PC-3 (cell line): ENCODE data around the gene NTM. TPM values are rescaled to one million over a fixed set of nuclear protein-coding genes. Genes with fewer than 3 reads are reported as not detected.

Source experiments
- ATAC-seq: fragments of 200-7000 bp; cut with Tn5 transposase; 2 replicates; pipeline ENCODE4 v1.9.1; 2020; ENCODE audit warnings: mild to moderate bottlenecking, moderate library complexity
- BruUV-seq: library from RNA; stranded (reverse); fragments of 400-500 nt; replicated peaks from 2 replicates; lab custom pipeline; 2021; lab: Mats Ljungman, UMichigan
- CTCF ChIA-PET: fragments of 300-600 bp; sonication (Branson Sonifier 250); formaldehyde crosslinking; loops from one replicate; lab custom pipeline; 2022; ENCODE audit warnings: antibody characterized with exemption; lab: Charles Lee
- POLR2A ChIA-PET: fragments of 300-600 bp; sonication (Branson Sonifier 250); formaldehyde crosslinking; loops from one replicate; lab custom pipeline; 2022; ENCODE audit warnings: antibody characterized with exemption; ENCODE audit not compliant: unreplicated experiment; lab: Charles Lee
- DNase-seq: peaks from one replicate; pipeline ENCODE4 v3.0.0-alpha.2; 2015
- H2AFZ ChIP-seq: fragments of 300-600 bp; sonication (generic); 2 replicates; pipeline ENCODE4 v1.6.0; 2016; ENCODE audit warnings: antibody characterized with exemption, low read length
- H3F3A ChIP-seq: fragments of 300-600 bp; sonication (generic); one replicate; pipeline ENCODE4 v1.6.0; 2017; ENCODE audit warnings: antibody characterized with exemption, low read length, control low read depth, mild to moderate bottlenecking; ENCODE audit not compliant: unreplicated experiment
- H3K27ac ChIP-seq: fragments of 300-600 bp; sonication (generic); 2 replicates; pipeline ENCODE4 v1.5.1; 2016; ENCODE audit warnings: mild to moderate bottlenecking, low read length
- H3K27me3 ChIP-seq: fragments of 300-600 bp; sonication (generic); 2 replicates; pipeline ENCODE4 v1.6.1; 2016; ENCODE audit warnings: low read length, mixed read lengths
- H3K36me3 ChIP-seq: fragments of 300-600 bp; sonication (generic); 2 replicates; pipeline ENCODE4 v1.6.1; 2016; ENCODE audit warnings: low read depth, mixed run types, low read length, mixed read lengths
- H3K4me1 ChIP-seq: fragments of 300-600 bp; sonication (generic); 2 replicates; pipeline ENCODE4 v1.5.1; 2016; ENCODE audit warnings: low read length; ENCODE audit not compliant: insufficient read depth
- H3K4me2 ChIP-seq: fragments of 300-600 bp; sonication (generic); 2 replicates; pipeline ENCODE4 v1.6.0; 2016; ENCODE audit warnings: low read length
- H3K4me3 ChIP-seq: fragments of 300-600 bp; sonication (generic); 2 replicates; pipeline ENCODE4 v1.5.1; 2016; ENCODE audit warnings: mild to moderate bottlenecking, low read length, mixed read lengths
- H3K79me2 ChIP-seq: fragments of 300-600 bp; sonication (generic); 2 replicates; pipeline ENCODE4 v1.6.1; 2017; ENCODE audit warnings: low read length, mixed read lengths
- H3K9ac ChIP-seq: fragments of 300-600 bp; sonication (generic); 2 replicates; pipeline ENCODE4 v1.6.0; 2016; ENCODE audit warnings: mild to moderate bottlenecking, low read length
- H3K9me2 ChIP-seq: fragments of 300-600 bp; sonication (generic); replicated peaks from 2 replicates; pipeline ENCODE4 v1.6.1; 2016; ENCODE audit warnings: mixed run types, low read length, mixed read lengths
- H3K9me3 ChIP-seq: fragments of 300-600 bp; sonication (generic); 2 replicates; pipeline ENCODE4 v1.6.1; 2016; ENCODE audit warnings: low read length, mixed read lengths
- H4K20me1 ChIP-seq: fragments of 300-600 bp; sonication (generic); 2 replicates; pipeline ENCODE4 v1.6.1; 2016; ENCODE audit warnings: low read length, mixed read lengths
- EZH2 ChIP-seq: fragments of 300-600 bp; sonication (generic); IDR thresholded peaks from one replicate; pipeline ENCODE4 v1.6.1; 2017; ENCODE audit warnings: antibody characterized with exemption, mild to moderate bottlenecking, low read length; ENCODE audit not compliant: unreplicated experiment
- EZH2phosphoT487 ChIP-seq: fragments of 300-600 bp; sonication (generic); IDR thresholded peaks from 2 replicates; pipeline ENCODE4 v1.6.1; 2018; ENCODE audit warnings: mild to moderate bottlenecking, antibody characterized with exemption, low read length, borderline replicate concordance
- intact Hi-C: fragments of 100-400 bp; cut with micrococcal nuclease; formaldehyde crosslinking; loops from 2 replicates; pipeline ENCODE4 v1.9.0; 2023
- total RNA-seq: library from RNA; depleted of rRNA; stranded (reverse); fragments of >200 nt; gene quantifications from 2 replicates; pipeline ENCODE4 v1.2.3, GENCODE V29; 2014
- TF ChIP-seq, protein P1 (sequence below): fragments of 300-600 bp; sonication (generic); conservative IDR thresholded peaks from 2 replicates; pipeline ENCODE4 v1.5.1; 2017; ENCODE audit warnings: antibody characterized with exemption, low read depth, mild to moderate bottlenecking, low read length

Gene NTM
- total RNA-seq, 1 experiment from 2014 or later: not detected

GRCh38 chr11:132251061-132251460 lies 880.6 kb downstream of the NTM start:
- no TSS peak for BruUV-seq
- no peak for DNase-seq

GRCh38 chr11:132253469-132254264 lies 883.3 kb downstream of the NTM start:
- no peak overlapping the region for H2AFZ ChIP-seq
- no peak overlapping the region for H3K27ac ChIP-seq
- no peaks in the 10 kb centered on the region for H3F3A ChIP-seq
- ATAC-seq (no peak), DNase-seq (no peak)
- H3K9ac ChIP-seq: no peak overlapping the region
- H3K79me2 ChIP-seq: no peaks in the 10 kb centered on the region
- CTCF ChIA-PET: no interaction called here
- POLR2A ChIA-PET: no interaction called here
- no TSS peak for BruUV-seq
- intact Hi-C loops: no loop called here
- no peaks in the 10 kb centered on the region for H4K20me1 ChIP-seq
- no peaks in the 10 kb centered on the region for H3K36me3 ChIP-seq
- no peak overlapping the region for H3K4me2 ChIP-seq
- H3K4me1 ChIP-seq: no peaks in the 10 kb centered on the region
- TF ChIP-seq EZH2 (no peak), EZH2phosphoT487 (no peak)
- TF ChIP-seq, protein P1, sequence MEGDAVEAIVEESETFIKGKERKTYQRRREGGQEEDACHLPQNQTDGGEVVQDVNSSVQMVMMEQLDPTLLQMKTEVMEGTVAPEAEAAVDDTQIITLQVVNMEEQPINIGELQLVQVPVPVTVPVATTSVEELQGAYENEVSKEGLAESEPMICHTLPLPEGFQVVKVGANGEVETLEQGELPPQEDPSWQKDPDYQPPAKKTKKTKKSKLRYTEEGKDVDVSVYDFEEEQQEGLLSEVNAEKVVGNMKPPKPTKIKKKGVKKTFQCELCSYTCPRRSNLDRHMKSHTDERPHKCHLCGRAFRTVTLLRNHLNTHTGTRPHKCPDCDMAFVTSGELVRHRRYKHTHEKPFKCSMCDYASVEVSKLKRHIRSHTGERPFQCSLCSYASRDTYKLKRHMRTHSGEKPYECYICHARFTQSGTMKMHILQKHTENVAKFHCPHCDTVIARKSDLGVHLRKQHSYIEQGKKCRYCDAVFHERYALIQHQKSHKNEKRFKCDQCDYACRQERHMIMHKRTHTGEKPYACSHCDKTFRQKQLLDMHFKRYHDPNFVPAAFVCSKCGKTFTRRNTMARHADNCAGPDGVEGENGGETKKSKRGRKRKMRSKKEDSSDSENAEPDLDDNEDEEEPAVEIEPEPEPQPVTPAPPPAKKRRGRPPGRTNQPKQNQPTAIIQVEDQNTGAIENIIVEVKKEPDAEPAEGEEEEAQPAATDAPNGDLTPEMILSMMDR: no peak
- H3K27me3 ChIP-seq: peaks cover 78% of the 10 kb centered on the region
- peaks cover 5% of the 10 kb centered on the region for H3K9me3 ChIP-seq
- H3K4me3 ChIP-seq: no peak overlapping the region
- H3K9me2 ChIP-seq: no peaks in the 10 kb centered on the region

More at GRCh38 chr11:132251061-132251460, 880.6 kb downstream of the NTM start:
- no peak for TF ChIP-seq EZH2
- no peak for TF ChIP-seq EZH2phosphoT487
- TF ChIP-seq, protein P1: no peak
- H3K4me3 ChIP-seq: no peak overlapping the region
- no peak for ATAC-seq
- no peaks in the 10 kb centered on the region for H4K20me1 ChIP-seq
- no peaks in the 10 kb centered on the region for H3K4me1 ChIP-seq
- peaks cover 5% of the 10 kb centered on the region for H3K9me3 ChIP-seq
- no peak overlapping the region for H3K4me2 ChIP-seq
- H3K27ac ChIP-seq: no peak overlapping the region
- H2AFZ ChIP-seq: no peak overlapping the region
- ChIA-PET POLR2A (no interaction called here), CTCF (no interaction called here)
- H3F3A ChIP-seq: no peaks in the 10 kb centered on the region
- intact Hi-C loops: no loop called here
- H3K9ac ChIP-seq: no peak overlapping the region
- H3K79me2 ChIP-seq: no peaks in the 10 kb centered on the region
- H3K36me3 ChIP-seq: no peaks in the 10 kb centered on the region
- peaks cover 70% of the 10 kb centered on the region for H3K27me3 ChIP-seq
- H3K9me2 ChIP-seq: no peaks in the 10 kb centered on the region

- ATAC-seq: no peak
Observed at GRCh38 chr11:132254906-132255305, 884.5 kb downstream of the NTM start.

More at GRCh38 chr11:132254906-132255305, 884.5 kb downstream of the NTM start:
- H3K4me2 ChIP-seq: no peak overlapping the region
- no peaks in the 10 kb centered on the region for H3K4me1 ChIP-seq
- H3F3A ChIP-seq: no peaks in the 10 kb centered on the region
- intact Hi-C loops: no loop called here
- POLR2A ChIA-PET: no interaction called here
- no peak overlapping the region for H3K27ac ChIP-seq
- H3K27me3 ChIP-seq: peaks cover 71% of the 10 kb centered on the region
- TF ChIP-seq EZH2: no peak
- TF ChIP-seq, protein P1: no peak
- TF ChIP-seq EZH2phosphoT487: no peak
- no peaks in the 10 kb centered on the region for H4K20me1 ChIP-seq
- H3K79me2 ChIP-seq: no peaks in the 10 kb centered on the region
- CTCF ChIA-PET: no interaction called here
- no peak overlapping the region for H2AFZ ChIP-seq
- DNase-seq: no peak
- H3K9me3 ChIP-seq: peaks cover 5% of the 10 kb centered on the region
- no peaks in the 10 kb centered on the region for H3K9me2 ChIP-seq
- no peak overlapping the region for H3K9ac ChIP-seq
- no peaks in the 10 kb centered on the region for H3K36me3 ChIP-seq
- BruUV-seq: no TSS peak
- H3K4me3 ChIP-seq: no peak overlapping the region
